GM21528 (cell line): ENCODE results near the gene ZNF747.

Experiments used
- ATAC-seq: cut with Tn5 transposase; IDR thresholded peaks from one replicate; pipeline ENCODE4 v1.9.1; 2021; ENCODE audit warnings: mild to moderate bottlenecking, moderate library complexity; ENCODE audit not compliant: unreplicated experiment, low FRiP score

Gene ZNF747

GRCh38 chr16:30534368-30535105 is at the start of gene ZNF747:
Gene ZNF747, minus strand, starts transcription at chr16:30534858. Its CDS starts 179 bp downstream, at chr16:30534679.
- ATAC-seq = peak; percentile 63

GRCh38 chr16:30582611-30583340 is 48.1 kb upstream of the ZNF747 start:
- ATAC-seq = no peak

- no peak for ATAC-seq
Observed at GRCh38 chr16:30581457-30581856, 46.8 kb upstream of the ZNF747 start.

- ATAC-seq = no peak
Observed at GRCh38 chr16:30574678-30575077, 40.0 kb upstream of the ZNF747 start.

DNA sequence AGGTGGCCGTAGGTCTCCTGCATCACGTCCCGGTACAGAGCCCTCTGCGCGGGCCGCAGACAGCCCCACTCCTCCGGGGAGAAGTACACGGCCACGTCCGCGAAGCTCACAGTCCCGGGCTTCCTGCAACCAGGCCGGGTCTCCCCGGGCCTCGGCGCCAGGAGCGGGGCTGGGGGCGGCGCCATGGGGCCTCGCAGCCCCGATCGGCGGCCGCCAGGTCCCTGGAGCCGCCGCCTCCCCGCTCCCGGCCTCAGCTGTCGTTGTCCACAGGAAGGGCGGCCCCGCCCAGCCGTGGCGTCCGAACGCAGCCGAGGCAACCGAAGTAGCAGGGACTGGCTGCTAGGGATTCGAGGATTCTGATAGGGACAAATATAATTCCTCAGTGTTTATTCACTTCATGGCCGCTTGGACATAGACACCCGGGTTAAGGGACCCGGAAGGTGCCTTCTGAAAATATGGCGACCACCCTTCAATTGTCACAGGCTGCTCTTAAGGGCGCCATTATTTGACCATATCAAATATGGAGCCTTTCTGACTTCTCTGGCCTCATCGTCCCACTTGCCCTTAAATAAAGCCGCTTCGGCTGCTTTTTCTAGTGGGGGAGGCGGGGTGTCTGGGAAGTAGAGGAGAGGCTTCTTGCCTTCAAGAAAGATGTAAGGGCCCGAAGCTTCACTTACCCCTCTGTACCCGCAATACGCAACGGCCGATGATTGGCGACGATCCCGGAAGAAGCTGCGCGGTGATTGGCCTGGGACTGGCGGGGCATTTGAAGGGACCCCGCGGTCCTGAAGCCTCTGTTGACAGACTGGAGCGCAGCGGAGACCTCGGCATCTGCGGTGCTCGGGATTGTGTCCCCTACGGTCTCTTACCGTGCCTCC is 37.0 kb upstream of the ZNF747 start, which contains the start of gene ZNF688:
Gene ZNF688, minus strand, starts transcription at position 270 of the 878 bp plus-strand sequence. Its CDS starts 85 bp downstream, at position 185.
- peak; percentile 73 for ATAC-seq

- ATAC-seq = no peak
Observed at GRCh38 chr16:30570636-30571444, 36.2 kb upstream of the ZNF747 start.

DNA sequence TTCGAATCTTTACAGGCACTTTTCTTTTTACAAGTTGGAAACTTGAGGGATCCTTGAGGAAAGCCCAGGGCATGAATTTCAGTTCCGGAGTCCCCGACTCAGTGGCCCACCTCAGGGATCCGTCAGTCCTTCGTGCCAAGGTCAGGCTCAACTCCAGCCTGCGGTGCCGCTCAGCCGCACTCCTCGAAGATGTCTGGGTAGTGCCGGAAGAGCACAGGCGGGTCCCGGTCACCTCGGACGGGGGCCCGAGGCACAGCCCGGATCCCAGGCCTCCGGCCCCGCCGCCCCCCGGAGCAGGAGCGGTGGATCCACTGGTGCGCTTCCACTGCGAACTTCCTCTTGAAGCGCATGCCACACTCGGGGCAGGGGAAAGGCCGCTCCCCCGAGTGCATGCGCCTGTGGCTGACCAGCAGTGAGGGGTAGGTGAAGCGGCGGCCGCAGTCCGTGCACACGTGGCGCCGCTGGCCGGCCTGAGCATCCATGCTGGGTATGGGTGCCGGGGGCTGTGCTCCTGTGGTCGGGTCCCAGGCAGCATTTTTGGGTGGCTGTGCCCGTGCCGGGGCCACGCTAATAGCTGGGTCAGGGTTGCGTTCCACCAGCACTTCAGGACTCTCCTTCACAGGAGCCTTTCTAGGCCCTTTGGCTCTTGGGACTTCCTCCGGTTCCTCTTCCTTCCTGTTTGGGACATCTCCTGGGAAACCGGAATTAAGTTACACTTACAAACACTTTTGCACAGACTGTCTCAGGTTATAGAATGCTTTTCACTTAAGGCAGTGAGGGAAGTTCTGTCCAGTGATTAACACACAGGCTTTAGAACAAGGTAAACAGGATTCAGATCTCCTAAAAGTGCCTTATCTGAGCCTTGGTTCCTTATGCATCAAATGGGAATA is 35.3 kb upstream of the ZNF747 start:
- ATAC-seq = no peak

GRCh38 chr16:30569281-30569680 is 34.6 kb upstream of the ZNF747 start:
- no peak for ATAC-seq

DNA sequence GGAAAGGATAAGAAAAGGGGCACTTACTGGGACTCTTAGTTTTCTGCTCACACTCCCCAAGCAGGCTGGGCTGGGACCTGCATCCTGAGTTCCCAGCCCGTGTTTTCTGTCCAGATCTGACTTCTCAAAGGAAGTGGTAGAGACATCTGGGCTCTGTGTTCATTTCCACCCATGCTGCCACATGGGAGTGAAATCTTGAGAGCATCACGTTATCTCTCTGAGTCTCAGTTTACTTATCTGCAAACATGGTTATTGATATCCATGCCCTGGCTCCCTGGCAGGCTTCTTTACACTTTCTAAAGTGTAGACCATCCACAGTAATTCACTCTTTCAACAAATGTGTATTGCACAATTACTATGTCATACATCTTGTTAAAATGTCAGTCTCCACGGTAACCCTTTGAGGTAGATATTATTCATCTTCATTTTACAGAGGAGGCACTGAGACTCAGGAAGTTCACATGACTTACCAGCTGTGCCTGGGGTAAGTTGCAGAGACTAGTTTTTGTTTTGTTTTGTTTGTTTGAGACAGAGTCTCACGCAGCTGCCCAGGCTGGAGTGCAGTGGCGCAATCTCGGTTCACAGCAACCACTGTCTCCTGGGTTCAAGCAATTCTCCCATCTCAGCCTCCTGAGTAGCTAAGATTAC is 33.5 kb upstream of the ZNF747 start:
- no peak for ATAC-seq

DNA sequence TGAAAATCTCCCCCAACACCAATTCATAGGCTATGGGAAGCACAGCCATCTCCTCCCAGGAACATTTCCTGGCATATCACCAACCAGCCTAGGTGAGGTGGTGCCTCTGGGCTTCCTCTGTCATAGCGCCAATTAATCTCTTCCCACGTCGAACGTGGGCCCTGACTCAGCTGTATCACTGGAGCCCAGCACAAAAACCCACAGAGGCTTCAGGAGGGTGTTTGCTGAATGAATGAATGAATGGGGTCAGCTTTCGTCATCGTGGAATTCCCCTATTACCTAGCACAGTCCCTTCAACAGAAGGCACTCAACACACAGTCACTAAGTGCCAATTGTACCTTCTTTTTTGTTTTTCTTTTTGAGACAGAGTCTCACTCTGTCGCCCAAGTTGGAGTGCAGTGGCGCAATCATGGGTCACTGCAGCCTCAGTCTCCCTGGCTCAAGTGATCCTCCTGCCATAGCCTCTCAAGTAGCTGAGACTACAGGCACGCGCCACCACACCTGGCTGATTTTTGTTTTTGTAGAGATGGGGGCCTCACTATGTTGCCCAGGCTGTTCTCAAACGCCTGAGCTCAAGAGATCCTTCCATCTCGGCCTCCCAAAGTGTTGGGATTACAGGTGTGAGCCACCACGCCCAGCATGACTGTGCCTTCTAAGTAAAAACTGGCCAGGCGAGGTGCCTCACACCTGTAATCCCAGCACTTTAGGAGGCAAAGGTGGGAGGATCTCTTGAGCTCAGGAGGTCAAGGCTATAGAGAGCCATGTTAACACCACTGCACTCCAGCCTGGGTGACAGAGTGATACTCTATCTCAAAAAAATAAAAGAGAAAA is 32.7 kb upstream of the ZNF747 start:
- no peak for ATAC-seq

DNA sequence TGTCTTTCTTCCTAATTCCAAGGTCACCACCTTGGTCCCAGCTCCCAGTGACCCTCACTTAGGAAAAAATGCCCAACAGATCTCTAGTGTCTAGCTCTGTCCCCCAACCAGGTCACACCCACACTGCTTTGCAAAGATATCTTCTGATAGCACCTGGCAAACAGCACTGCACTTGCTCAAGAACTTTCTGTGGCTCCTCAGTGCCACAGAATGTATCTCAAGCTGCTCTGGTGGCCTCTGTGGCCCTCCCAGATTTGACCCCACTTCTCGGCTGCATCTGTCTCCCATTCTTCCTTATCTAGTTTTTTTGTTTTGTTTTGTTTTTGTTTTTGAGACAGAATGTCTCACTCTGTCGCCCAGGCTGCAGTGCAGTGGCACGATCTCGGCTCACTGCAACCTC is 31.9 kb upstream of the ZNF747 start:
- ATAC-seq = no peak

DNA sequence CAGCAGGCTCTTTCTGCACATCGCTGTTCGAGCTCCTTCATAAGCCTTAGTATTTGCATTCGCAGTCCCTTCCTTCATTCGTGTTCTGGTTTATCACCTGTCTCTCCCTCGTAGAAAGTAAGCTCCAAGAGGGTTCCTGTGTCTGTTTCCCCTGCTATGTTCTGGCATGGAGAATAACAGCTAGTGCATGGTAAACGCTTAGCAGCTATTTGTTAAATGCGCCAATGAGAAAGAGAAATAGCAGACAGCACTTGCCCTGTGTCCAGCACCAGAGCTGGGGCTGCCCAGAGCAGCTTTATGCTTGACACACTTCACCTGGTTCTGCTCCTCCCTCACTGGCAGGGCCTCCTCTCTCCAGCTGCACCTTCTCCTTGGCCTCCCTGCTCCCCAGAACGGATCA is 31.3 kb upstream of the ZNF747 start:
- no peak for ATAC-seq

DNA sequence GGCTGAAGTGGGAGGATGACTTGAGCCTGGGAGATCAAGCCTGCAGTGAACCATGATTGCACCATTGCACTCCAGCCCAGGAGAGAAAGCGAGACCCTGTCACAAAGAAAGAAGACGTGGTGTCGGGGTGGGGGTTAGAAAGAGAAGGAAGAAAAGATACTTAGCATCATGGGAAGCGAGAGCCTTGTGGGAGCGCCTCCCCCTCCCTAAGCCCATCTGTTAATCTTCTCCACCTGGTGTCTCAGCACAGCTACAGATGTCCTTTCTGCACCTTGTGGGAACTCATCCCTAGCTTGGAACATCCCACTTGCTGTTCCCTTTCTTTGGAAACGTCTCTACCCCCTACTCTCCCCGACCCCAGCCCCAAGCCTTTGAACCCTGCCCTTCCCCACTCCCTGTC is 30.9 kb upstream of the ZNF747 start:
- no peak for ATAC-seq

DNA sequence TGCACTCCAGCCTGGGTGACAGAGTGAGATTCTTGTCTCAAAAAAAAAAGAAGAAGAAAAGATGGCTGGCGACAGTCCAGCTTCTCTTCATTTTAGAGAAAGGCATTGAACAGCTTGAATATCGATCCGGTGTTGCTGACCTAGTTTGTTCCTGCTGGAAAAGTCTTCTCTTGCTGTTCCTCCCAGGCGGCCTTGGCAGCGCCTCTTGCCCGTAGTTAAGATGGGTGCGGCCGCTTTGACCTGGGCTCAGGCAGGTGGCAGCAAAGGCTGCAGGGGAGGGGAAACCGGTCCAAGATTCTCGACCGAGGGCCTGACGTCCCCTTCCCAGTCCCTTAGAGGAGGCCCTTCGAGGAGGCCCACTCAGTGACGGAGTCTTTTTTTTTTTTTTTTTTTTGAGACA is 27.4 kb upstream of the ZNF747 start:
- no peak for ATAC-seq

- ATAC-seq = no peak
Observed at GRCh38 chr16:30561089-30561816, 26.6 kb upstream of the ZNF747 start.

- ATAC-seq = no peak
Observed at GRCh38 chr16:30559690-30560089, 25.0 kb upstream of the ZNF747 start.

- ATAC-seq = no peak
Observed at GRCh38 chr16:30558789-30559377, 24.2 kb upstream of the ZNF747 start.
